GM23248 (cell line): ENCODE results near the gene BRINP1.

Experiments used
- EZH2 ChIP-seq: fragments of 200-600 bp; sonication (generic); IDR thresholded peaks from 2 replicates; pipeline ENCODE4 v1.6.1; 2018; ENCODE audit warnings: antibody characterized with exemption, mild to moderate bottlenecking; ENCODE audit not compliant: insufficient read depth, poor library complexity, severe bottlenecking
- EZH2phosphoT487 ChIP-seq: fragments of 200-600 bp; sonication (generic); IDR thresholded peaks from 2 replicates; pipeline ENCODE4 v1.6.1; 2018; ENCODE audit warnings: antibody characterized with exemption, moderate library complexity, mild to moderate bottlenecking, low read depth; ENCODE audit not compliant: insufficient read depth

DNA sequence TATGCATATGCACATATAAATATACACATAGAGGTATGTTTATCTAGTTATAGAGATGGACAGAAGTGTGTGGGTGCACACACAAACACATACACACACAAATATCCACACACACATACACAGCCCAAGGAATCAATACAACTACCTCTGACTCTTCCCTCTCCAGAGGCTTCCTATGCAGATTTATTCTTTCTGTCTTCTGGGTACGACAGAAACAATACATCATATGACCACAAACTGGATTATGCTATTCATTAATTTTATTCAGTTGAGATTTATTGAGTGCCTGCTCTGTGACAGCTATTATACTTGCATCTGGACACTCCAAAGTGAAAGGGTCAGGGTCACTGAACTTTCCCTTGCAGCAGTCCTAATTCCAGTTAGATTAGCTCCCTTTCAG, 155.8 kb downstream of the BRINP1 start:
- TF ChIP-seq EZH2phosphoT487 (no peak), EZH2 (no peak)
